H9 (cell line): Measurements from ENCODE around the gene AHDC1. TPM values are rescaled to one million over a fixed set of nuclear protein-coding genes. Genes with fewer than 3 reads are reported as not detected.
A peak's percentile ranks its signal among the peaks of the same experiment; 100 is the strongest.

Experiments
- DNase-seq: peaks from one replicate; pipeline ENCODE4 v3.0.0-alpha.2; 2017
- H2AFZ ChIP-seq: one replicate; pipeline ENCODE4 v1.6.1; 2013; ENCODE audit warnings: mild to moderate bottlenecking, low read length, control low read depth, moderate library complexity
- H2AK5ac ChIP-seq: 2 replicates; pipeline ENCODE4 v1.6.1; 2013; ENCODE audit warnings: low read length, control low read depth, mixed read lengths; ENCODE audit not compliant: insufficient read length
- H2BK120ac ChIP-seq: one replicate; pipeline ENCODE4 v1.6.1; 2013; ENCODE audit warnings: low read depth, mild to moderate bottlenecking, low read length, control low read depth, inconsistent platforms; ENCODE audit not compliant: poor library complexity, severe bottlenecking
- H2BK12ac ChIP-seq: 2 replicates; pipeline ENCODE4 v1.6.1; 2013; ENCODE audit warnings: low read length, control low read depth, mixed read lengths, low read depth; ENCODE audit not compliant: insufficient read length
- H2BK15ac ChIP-seq: 2 replicates; pipeline ENCODE4 v1.6.1; 2013; ENCODE audit warnings: low read depth, low read length, control low read depth
- H2BK20ac ChIP-seq: one replicate; pipeline ENCODE4 v1.6.1; 2013; ENCODE audit warnings: low read depth, mild to moderate bottlenecking, low read length, control low read depth, inconsistent platforms; ENCODE audit not compliant: poor library complexity, severe bottlenecking
- H2BK5ac ChIP-seq: 2 replicates; pipeline ENCODE4 v1.6.1; 2013; ENCODE audit warnings: low read length, control low read depth, mixed read lengths; ENCODE audit not compliant: insufficient read length
- H3K14ac ChIP-seq: 2 replicates; pipeline ENCODE4 v1.6.1; 2013; ENCODE audit warnings: low read length, control low read depth; ENCODE audit not compliant: insufficient read depth
- H3K18ac ChIP-seq: 2 replicates; pipeline ENCODE4 v1.6.1; 2013; ENCODE audit warnings: low read depth, mild to moderate bottlenecking, mixed read lengths, low read length, control low read depth; ENCODE audit not compliant: insufficient read length
- H3K23ac ChIP-seq: 2 replicates; pipeline ENCODE4 v1.6.1; 2013; ENCODE audit warnings: low read length, control low read depth, mixed read lengths, low read depth; ENCODE audit not compliant: insufficient read length
- H3K23me2 ChIP-seq: 2 replicates; pipeline ENCODE4 v1.6.1; 2013; ENCODE audit warnings: low read depth, mild to moderate bottlenecking, mixed read lengths, low read length, control low read depth; ENCODE audit not compliant: insufficient read length, poor library complexity, severe bottlenecking
- H3K27ac ChIP-seq: 2 replicates; pipeline ENCODE4 v1.5.1; 2013; ENCODE audit warnings: low read length, control low read depth, mixed read lengths, low read depth; ENCODE audit not compliant: insufficient read length
- H3K27me3 ChIP-seq: 2 replicates; pipeline ENCODE4 v1.6.1; 2013; ENCODE audit warnings: low read length, control low read depth, inconsistent platforms; ENCODE audit not compliant: insufficient read depth
- H3K4ac ChIP-seq: 2 replicates; pipeline ENCODE4 v1.6.1; 2013; ENCODE audit warnings: low read depth, mild to moderate bottlenecking, control low read depth, inconsistent platforms, low read length, moderate library complexity
- H3K4me1 ChIP-seq: 2 replicates; pipeline ENCODE4 v1.6.1; 2013; ENCODE audit warnings: low read length, control low read depth, inconsistent platforms; ENCODE audit not compliant: insufficient read depth
- H3K4me2 ChIP-seq: 2 replicates; pipeline ENCODE4 v1.6.1; 2013; ENCODE audit warnings: low read length, control low read depth, mixed read lengths; ENCODE audit not compliant: insufficient read length, insufficient read depth
- H3K56ac ChIP-seq: 2 replicates; pipeline ENCODE4 v1.6.1; 2013; ENCODE audit warnings: low read depth, mild to moderate bottlenecking, mixed read lengths, low read length, control low read depth; ENCODE audit not compliant: insufficient read length
- H3K79me1 ChIP-seq: 2 replicates; pipeline ENCODE4 v1.6.1; 2013; ENCODE audit warnings: low read depth, mild to moderate bottlenecking, moderate library complexity, low read length, control low read depth, inconsistent platforms; ENCODE audit not compliant: insufficient read depth, poor library complexity, severe bottlenecking
- H3K79me2 ChIP-seq: 2 replicates; pipeline ENCODE4 v1.6.1; 2013; ENCODE audit warnings: low read length, control low read depth, inconsistent platforms; ENCODE audit not compliant: insufficient read depth
- H3K9ac ChIP-seq: 2 replicates; pipeline ENCODE4 v1.6.1; 2013; ENCODE audit warnings: low read length, control low read depth, mixed read lengths; ENCODE audit not compliant: insufficient read length; ENCODE audit errors: extremely low read depth
- H3K9me3 ChIP-seq: one replicate; pipeline ENCODE4 v1.6.1; 2013; ENCODE audit warnings: low read depth, low read length, inconsistent platforms; ENCODE audit not compliant: control insufficient read depth
- H3T11ph ChIP-seq: one replicate; pipeline ENCODE4 v1.6.1; 2013; ENCODE audit warnings: mild to moderate bottlenecking, low read length, control low read depth, inconsistent platforms
- H4K20me1 ChIP-seq: one replicate; pipeline ENCODE4 v1.6.1; 2013; ENCODE audit not compliant: control insufficient read depth, insufficient read length, insufficient read depth
- H4K5ac ChIP-seq: 2 replicates; pipeline ENCODE4 v1.6.1; 2013; ENCODE audit warnings: low read depth, mild to moderate bottlenecking, mixed read lengths, low read length, control low read depth; ENCODE audit not compliant: insufficient read length
- H4K8ac ChIP-seq: replicated peaks from 2 replicates; pipeline ENCODE4 v1.6.1; 2013; ENCODE audit warnings: low read length, control low read depth, mixed read lengths, low read depth; ENCODE audit not compliant: insufficient read length
- H4K91ac ChIP-seq: 2 replicates; pipeline ENCODE4 v1.6.1; 2013; ENCODE audit warnings: low read depth, mild to moderate bottlenecking, moderate library complexity, mixed read lengths, low read length, control low read depth; ENCODE audit not compliant: insufficient read length
- H3K27ac Mint-ChIP-seq, 3 experiments: 2 replicates in 2 of 3; 3 replicates in 1 of 3; pipeline ENCODE4 v1.8.0; 2020 to 2021; ENCODE audit warnings: mixed read lengths in 3 of 3, mild to moderate bottlenecking in 1 of 3, moderate library complexity in 1 of 3
- H3K27me3 Mint-ChIP-seq: 2 replicates; pipeline ENCODE4 v1.8.0; 2021; ENCODE audit warnings: low read depth, mild to moderate bottlenecking, moderate library complexity, mixed read lengths
- H3K36me3 Mint-ChIP-seq, 3 experiments: 2 replicates in 2 of 3; 3 replicates in 1 of 3; pipeline ENCODE4 v1.8.0; 2020 to 2021; ENCODE audit warnings: low read depth in 3 of 3, mixed read lengths in 3 of 3; ENCODE audit not compliant: insufficient read depth in 1 of 3
- H3K4me1 Mint-ChIP-seq, 2 experiments: 2 replicates each; pipeline ENCODE4 v1.8.0; 2020; ENCODE audit warnings: mixed read lengths in 2 of 2
- H3K4me3 Mint-ChIP-seq, 2 experiments: 2 replicates in 1 of 2; 3 replicates in 1 of 2; pipeline ENCODE4 v1.8.0; 2020 to 2021; ENCODE audit warnings: mild to moderate bottlenecking in 2 of 2, mixed read lengths in 2 of 2, moderate library complexity in 1 of 2
- H3K9me3 Mint-ChIP-seq, 2 experiments: 2 replicates in 1 of 2; 3 replicates in 1 of 2; pipeline ENCODE4 v1.8.0; 2020; ENCODE audit warnings: mild to moderate bottlenecking in 2 of 2, mixed read lengths in 2 of 2, moderate library complexity in 1 of 2
- CTCF ChIP-seq: fragments of 200-600 bp; sonication (generic); conservative IDR thresholded peaks from 3 replicates; pipeline ENCODE4 v1.8.0; 2021; ENCODE audit warnings: antibody characterized with exemption, mild to moderate bottlenecking
- WGBS: extraction: QIAGEN DNeasy Blood & Tissue Kit; methylation state at CpG from one replicate; pipeline ENCODE4 v1.1.7; 2013; ENCODE audit warnings: missing lambda C conversion rate, low lambda C conversion rate, mixed read lengths; ENCODE audit not compliant: insufficient read length; ENCODE audit errors: extremely low coverage; 5-methylcytosine and 5-hydroxymethylcytosine counted together
- total RNA-seq: library from RNA; stranded (reverse); gene quantifications from 2 replicates; pipeline ENCODE4 v1.2.1, GENCODE V29; 2021

AHDC1 gene
- total RNA-seq, 1 experiment from 2014 or later, result 29.4 TPM

- no peak overlapping the region for H2BK5ac ChIP-seq
- no peak overlapping the region for H3K4me2 ChIP-seq
- H3K56ac ChIP-seq, result no peak overlapping the region
- no CpG with 5 or more reads among the region's 20 CpGs for WGBS
- H3K23me2 ChIP-seq, result no peaks in the 10 kb centered on the region
- H3K27me3 ChIP-seq, result no peaks in the 10 kb centered on the region
- no peak overlapping the region for H2BK12ac ChIP-seq
- H3K79me2 ChIP-seq, result no peaks in the 10 kb centered on the region
- DNase-seq, result no peak
- no peaks in the 10 kb centered on the region for H4K20me1 ChIP-seq
- Mint-ChIP-seq H3K27me3 (no peaks in the 10 kb centered on the region; the same call in 1 of the 2 replicates), H3K9me3 (no peaks in the 10 kb centered on the region; a peak in 2 of 5 replicates), H3K36me3 (no peaks in the 10 kb centered on the region; a peak in 1 of 7 replicates), H3K27ac (peak overlapping the region in 1 of 3 experiments; percentile 57; a peak in 1 of 7 replicates), H3K4me1 (peaks cover 54 to 64% of the 10 kb centered on the region in 2 experiments), H3K4me3 (no peak overlapping the region; a peak in 1 of 5 replicates)
- no peak overlapping the region for H3K27ac ChIP-seq
- no peak overlapping the region for H4K8ac ChIP-seq
- no peak overlapping the region for H3K18ac ChIP-seq
- no peak overlapping the region for H3K4ac ChIP-seq
- H2BK120ac ChIP-seq, result no peak overlapping the region
- no peak overlapping the region for H3K23ac ChIP-seq
- no peaks in the 10 kb centered on the region for H3K79me1 ChIP-seq
- H2AFZ ChIP-seq, result no peak overlapping the region
- H2BK15ac ChIP-seq, result no peak overlapping the region
- no peak overlapping the region for H2BK20ac ChIP-seq
- no peak overlapping the region for H3K14ac ChIP-seq
- TF ChIP-seq CTCF, result no peak
- H4K91ac ChIP-seq, result no peak overlapping the region
- no peak overlapping the region for H2AK5ac ChIP-seq
- H4K5ac ChIP-seq, result no peak overlapping the region
- no peak overlapping the region for H3K9ac ChIP-seq
- H3K9me3 ChIP-seq, result no peaks in the 10 kb centered on the region
- H3T11ph ChIP-seq, result no peak overlapping the region
- peaks cover 8% of the 10 kb centered on the region; the same call in 1 of the 2 replicates for H3K4me1 ChIP-seq
Observed at GRCh38 chr1:27521336-27521831, 82.6 kb downstream of the AHDC1 start.
